Heart left ventricle (tissue), 13 donors: ENCODE results near the gene EPHA1.

Experiments used
- CTCF ChIP-seq, 12 donors: fragments of 200-600 bp; sonication (generic) in 4 of 12; IDR thresholded peaks; one replicate each; pipeline versions ENCODE4 v1.5.0 to v1.8.0; 2018 to 2022; ENCODE audit warnings: antibody characterized with exemption in 12 of 12, mild to moderate bottlenecking in 5 of 12
- POLR2A ChIP-seq, 2 donors: fragments of 450-650 bp; IDR thresholded peaks; one replicate each; pipeline ENCODE4 v1.6.1; 2017; ENCODE audit warnings: antibody characterized with exemption in 2 of 2, mild to moderate bottlenecking in 2 of 2, moderate library complexity in 2 of 2
- donor health status: ischemic (EF 13 %, LVEDD 7.1; RV severe dilation, severe dysfunction).
- donor health status: DM: no; HTN: yes; CAD: no.
- donor health status: DM: no; HTN: no; CAD: no.
- donor health status: ischemic (EF 25% LVEDD 6.9; RV normal size, moderate dysfunction).
- donor health status: ischemic (EF 25% LVEDD 5.7; RV mildly dilated, moderate dysfunction).
- donor health status: ischemic (EF 35%, LVEDD 5.7; RV mildly dilated, moderate dysfunction).
- donor health status: nonischemic (EF 11% LVEDD 7.7; RV severe dilation, severe dysfunction).
- donor health status: DM: yes; HTN: yes; CAD: no.
- donor health status: PGD.
- donor health status: ischemic (EF 29% LVEDD 5.4; RV normal size, mild dysfunction).
- donor health status: nonischemic (EF 23%, LVEDD 6.1; RV moderate dilation, normal function).

GRCh38 chr7:143395187-143396149 is 13.2 kb downstream of the EPHA1 start:
- TF ChIP-seq CTCF (IDR thresholded peaks at IDR 0.05) (peak in 3 of 12 donors; percentile 12 to 26 (median 15)), POLR2A (IDR thresholded peaks at IDR 0.05) (no peak)
